ENCODE results near the gene STK39. TPM values are rescaled to one million over a fixed set of nuclear protein-coding genes. Genes with fewer than 3 reads are reported as not detected.

STK39 gene
- total and polyA plus RNA-seq, 9 donors, result 15.2 to 23.2 (median 18.5) TPM

DNA sequence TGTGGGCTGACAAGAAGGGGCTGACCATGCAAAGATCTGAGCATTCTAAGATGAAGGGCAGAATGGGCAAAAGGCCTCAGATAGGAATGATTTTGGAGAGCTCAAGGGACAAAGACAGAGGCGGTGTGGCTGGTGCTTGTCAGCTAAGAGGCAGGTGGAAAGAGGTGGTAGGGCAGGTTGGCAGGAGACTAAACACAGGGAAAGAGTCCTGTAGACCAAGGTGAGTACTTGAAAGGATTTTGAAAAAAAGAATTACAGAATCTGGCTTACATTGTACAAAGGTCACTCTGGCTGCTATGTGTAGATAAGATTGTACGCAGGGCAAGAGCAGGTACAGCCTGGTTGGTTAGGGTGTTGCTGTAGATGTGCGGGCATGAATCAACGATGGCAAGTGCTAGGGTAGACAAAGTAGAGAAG is 50.6 kb downstream of the STK39 start:
- DNase-seq, result no peak
- 100% methylated on average over 4 of the region's 4 CpGs for WGBS (ENCODE audit: insufficient coverage)
- no peak overlapping the region for H3K27ac ChIP-seq (ENCODE audit: low read length)
- no peaks in the 10 kb centered on the region for H3K27me3 ChIP-seq (ENCODE audit: control insufficient read depth, insufficient read depth, low read length)
- no peaks in the 10 kb centered on the region for H3K9me3 ChIP-seq (replicated peaks; ENCODE audit: control insufficient read depth, low read depth, low read length)
- H3K4me1 ChIP-seq (ENCODE audit: control insufficient read depth, insufficient read depth, low read length), result peaks cover 12% of the 10 kb centered on the region
- no peak overlapping the region for H3K4me3 ChIP-seq (ENCODE audit: low read length)
- H3K36me3 ChIP-seq (ENCODE audit: control insufficient read depth, insufficient read depth, low read length), result no peaks in the 10 kb centered on the region

DNA sequence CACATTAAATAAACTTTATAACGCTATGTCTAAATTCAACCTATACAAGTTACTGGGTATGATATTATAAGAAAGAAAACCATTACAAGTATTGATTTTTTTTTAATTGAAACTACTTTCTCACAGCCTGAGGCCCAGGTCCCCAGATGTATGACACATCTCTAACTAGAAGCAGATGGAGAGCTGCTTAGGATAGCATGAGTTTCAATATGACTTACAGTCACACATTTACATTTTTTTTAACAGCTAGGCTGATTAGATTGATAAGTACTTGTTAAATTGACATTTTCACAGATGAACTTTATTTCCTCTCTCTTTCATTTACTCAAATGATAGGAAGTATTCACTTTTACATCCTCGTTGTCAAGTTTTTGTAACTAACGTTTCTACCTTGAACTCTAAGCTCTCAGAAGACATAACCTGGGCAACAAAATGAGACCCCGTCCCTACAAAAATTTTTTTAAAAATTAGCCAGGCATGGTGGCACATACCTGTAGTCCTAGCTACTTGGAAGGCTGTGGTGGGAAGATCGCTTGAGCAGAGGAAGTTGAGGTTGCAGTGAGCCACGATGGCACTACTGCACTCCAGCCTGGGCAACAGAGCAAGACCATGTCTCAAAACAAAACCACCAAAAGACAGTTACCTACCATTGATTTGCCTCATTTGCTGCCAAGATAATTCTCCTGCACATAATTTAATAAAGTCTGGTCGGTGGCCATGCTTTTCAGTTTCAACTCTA is 52.4 kb downstream of the STK39 start:
- Histone ChIP-seq H3K4me3 (ENCODE audit: low read length) (no peak overlapping the region), H3K4me1 (ENCODE audit: control insufficient read depth, insufficient read depth, low read length) (peaks cover 13% of the 10 kb centered on the region)
- WGBS (ENCODE audit: insufficient coverage), result 100% methylated on average over 1 of the region's 7 CpGs

GRCh38 chr2:168192839-168193616 is 54.4 kb downstream of the STK39 start:
- H3K27me3 ChIP-seq (ENCODE audit: control insufficient read depth, insufficient read depth, low read length), result no peaks in the 10 kb centered on the region
- no peak overlapping the region for H3K27ac ChIP-seq (ENCODE audit: low read length)
- H3K4me3 ChIP-seq (ENCODE audit: low read length), result no peak overlapping the region
- H3K9me3 ChIP-seq (replicated peaks; ENCODE audit: control insufficient read depth, low read depth, low read length), result no peaks in the 10 kb centered on the region
- H3K36me3 ChIP-seq (ENCODE audit: control insufficient read depth, insufficient read depth, low read length), result no peaks in the 10 kb centered on the region
- no peak for DNase-seq
- peaks cover 13% of the 10 kb centered on the region for H3K4me1 ChIP-seq (ENCODE audit: control insufficient read depth, insufficient read depth, low read length)
- WGBS (ENCODE audit: insufficient coverage), result 33% methylated on average over 1 of the region's 3 CpGs

More for the DNA sequence above, 52.4 kb downstream of the STK39 start:
- H3K27ac ChIP-seq (ENCODE audit: low read length), result no peak overlapping the region
- no peaks in the 10 kb centered on the region for H3K9me3 ChIP-seq (replicated peaks; ENCODE audit: control insufficient read depth, low read depth, low read length)
- DNase-seq, result no peak
- no peaks in the 10 kb centered on the region for H3K36me3 ChIP-seq (ENCODE audit: control insufficient read depth, insufficient read depth, low read length)
- H3K27me3 ChIP-seq (ENCODE audit: control insufficient read depth, insufficient read depth, low read length), result no peaks in the 10 kb centered on the region

DNA sequence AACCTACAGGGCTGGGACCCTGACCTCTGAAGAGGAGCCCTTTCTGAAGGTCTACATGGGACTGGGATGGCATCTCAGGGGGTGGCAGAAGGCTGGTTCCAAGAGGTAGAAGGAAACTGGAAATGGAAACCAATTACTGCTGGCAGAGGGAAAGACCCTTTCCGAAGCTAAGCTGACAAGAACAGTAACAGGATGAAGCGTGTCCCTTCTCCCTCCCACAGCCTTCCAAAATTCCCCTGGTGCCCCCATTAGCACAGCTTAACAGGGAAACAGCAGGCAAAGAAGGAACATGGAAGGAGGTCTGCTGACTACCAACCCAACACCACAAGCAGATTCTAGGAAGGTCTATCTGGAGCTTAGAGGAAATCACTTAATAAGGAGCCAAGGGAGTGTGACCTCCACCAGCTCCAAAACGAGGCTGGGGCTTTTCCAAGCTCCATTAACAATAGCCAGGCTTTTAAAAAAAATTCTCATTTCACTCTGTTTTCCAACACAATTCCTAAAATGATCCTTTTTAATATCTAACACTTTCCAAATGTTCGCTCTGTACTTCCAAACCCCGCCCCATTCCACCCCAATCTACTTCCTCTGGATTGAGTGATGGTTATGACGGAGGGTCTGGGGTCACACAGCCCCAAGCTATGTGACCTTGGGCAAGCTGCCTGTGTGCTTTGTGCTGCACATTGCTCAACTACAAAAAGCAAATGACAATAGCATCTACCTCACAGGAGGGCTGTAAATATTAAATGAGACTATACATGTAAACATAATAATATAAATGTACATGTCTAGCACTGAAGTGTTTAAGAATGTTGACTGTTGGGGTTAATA is 55.2 kb downstream of the STK39 start:
- H3K4me3 ChIP-seq (ENCODE audit: low read length), result no peak overlapping the region
- H3K4me1 ChIP-seq (ENCODE audit: control insufficient read depth, insufficient read depth, low read length), result peaks cover 13% of the 10 kb centered on the region
- 50% methylated on average over 1 of the region's 6 CpGs for WGBS (ENCODE audit: insufficient coverage)
- H3K27me3 ChIP-seq (ENCODE audit: control insufficient read depth, insufficient read depth, low read length), result no peaks in the 10 kb centered on the region
- no peaks in the 10 kb centered on the region for H3K9me3 ChIP-seq (replicated peaks; ENCODE audit: control insufficient read depth, low read depth, low read length)
- no peak overlapping the region for H3K27ac ChIP-seq (ENCODE audit: low read length)
- DNase-seq, result peak; percentile 25
- H3K36me3 ChIP-seq (ENCODE audit: control insufficient read depth, insufficient read depth, low read length), result no peaks in the 10 kb centered on the region

- Histone ChIP-seq H3K4me3 (ENCODE audit: low read length) (no peak overlapping the region), H3K4me1 (ENCODE audit: control insufficient read depth, insufficient read depth, low read length) (peaks cover 13% of the 10 kb centered on the region), H3K9me3 (replicated peaks; ENCODE audit: control insufficient read depth, low read depth, low read length) (no peaks in the 10 kb centered on the region), H3K27me3 (ENCODE audit: control insufficient read depth, insufficient read depth, low read length) (no peaks in the 10 kb centered on the region), H3K36me3 (ENCODE audit: control insufficient read depth, insufficient read depth, low read length) (no peaks in the 10 kb centered on the region), H3K27ac (ENCODE audit: low read length) (no peak overlapping the region)
- WGBS (ENCODE audit: insufficient coverage), result 49% methylated on average over 4 of the region's 7 CpGs
- DNase-seq, result no peak
Measured at GRCh38 chr2:168190590-168191336, 56.6 kb downstream of the STK39 start.

GRCh38 chr2:168189835-168190569 is 57.4 kb downstream of the STK39 start:
- H3K9me3 ChIP-seq (replicated peaks; ENCODE audit: control insufficient read depth, low read depth, low read length), result no peaks in the 10 kb centered on the region
- H3K27ac ChIP-seq (ENCODE audit: low read length), result no peak overlapping the region
- no peaks in the 10 kb centered on the region for H3K36me3 ChIP-seq (ENCODE audit: control insufficient read depth, insufficient read depth, low read length)
- no peak for DNase-seq
- H3K27me3 ChIP-seq (ENCODE audit: control insufficient read depth, insufficient read depth, low read length), result no peaks in the 10 kb centered on the region
- whole genome bisulfite sequencing (ENCODE audit: insufficient coverage), result 87% methylated on average over 2 of the region's 9 CpGs
- peaks cover 13% of the 10 kb centered on the region for H3K4me1 ChIP-seq (ENCODE audit: control insufficient read depth, insufficient read depth, low read length)
- H3K4me3 ChIP-seq (ENCODE audit: low read length), result no peak overlapping the region

DNA sequence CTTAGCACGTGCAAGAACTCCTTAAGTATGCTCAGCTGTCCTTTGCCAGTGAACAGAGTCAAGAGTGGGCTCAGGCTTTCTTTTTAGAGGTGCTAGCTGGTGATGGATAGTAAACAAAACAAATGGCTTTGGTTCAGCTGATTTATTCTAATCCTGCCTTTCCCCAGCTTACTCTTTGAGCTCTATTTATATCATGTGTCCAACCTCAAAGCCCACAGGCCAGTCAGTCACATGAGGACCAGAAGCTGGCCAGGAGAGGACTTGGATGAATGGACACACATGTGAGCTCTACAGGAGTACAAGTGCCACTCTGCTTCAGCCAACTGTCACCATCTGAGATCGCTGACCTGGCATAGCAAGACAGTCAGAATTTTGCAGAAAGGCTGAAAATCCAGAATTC is 59.4 kb downstream of the STK39 start:
- Histone ChIP-seq H3K36me3 (ENCODE audit: control insufficient read depth, insufficient read depth, low read length) (no peaks in the 10 kb centered on the region), H3K27ac (ENCODE audit: low read length) (no peak overlapping the region), H3K9me3 (replicated peaks; ENCODE audit: control insufficient read depth, low read depth, low read length) (no peaks in the 10 kb centered on the region), H3K27me3 (ENCODE audit: control insufficient read depth, insufficient read depth, low read length) (no peaks in the 10 kb centered on the region), H3K4me3 (ENCODE audit: low read length) (no peak overlapping the region), H3K4me1 (ENCODE audit: control insufficient read depth, insufficient read depth, low read length) (peaks cover 8% of the 10 kb centered on the region)
- WGBS (ENCODE audit: insufficient coverage), result no CpG with 5 or more reads among the region's 2 CpGs
- no peak for DNase-seq

GRCh38 chr2:168186452-168186851 is 60.9 kb downstream of the STK39 start:
- Histone ChIP-seq H3K27me3 (ENCODE audit: control insufficient read depth, insufficient read depth, low read length) (no peaks in the 10 kb centered on the region), H3K27ac (ENCODE audit: low read length) (no peak overlapping the region), H3K36me3 (ENCODE audit: control insufficient read depth, insufficient read depth, low read length) (no peaks in the 10 kb centered on the region), H3K4me1 (ENCODE audit: control insufficient read depth, insufficient read depth, low read length) (no peaks in the 10 kb centered on the region), H3K9me3 (replicated peaks; ENCODE audit: control insufficient read depth, low read depth, low read length) (no peaks in the 10 kb centered on the region), H3K4me3 (ENCODE audit: low read length) (no peak overlapping the region)
- DNase-seq, result no peak
- WGBS (ENCODE audit: insufficient coverage), result no CpG with 5 or more reads among the region's 2 CpGs

DNA sequence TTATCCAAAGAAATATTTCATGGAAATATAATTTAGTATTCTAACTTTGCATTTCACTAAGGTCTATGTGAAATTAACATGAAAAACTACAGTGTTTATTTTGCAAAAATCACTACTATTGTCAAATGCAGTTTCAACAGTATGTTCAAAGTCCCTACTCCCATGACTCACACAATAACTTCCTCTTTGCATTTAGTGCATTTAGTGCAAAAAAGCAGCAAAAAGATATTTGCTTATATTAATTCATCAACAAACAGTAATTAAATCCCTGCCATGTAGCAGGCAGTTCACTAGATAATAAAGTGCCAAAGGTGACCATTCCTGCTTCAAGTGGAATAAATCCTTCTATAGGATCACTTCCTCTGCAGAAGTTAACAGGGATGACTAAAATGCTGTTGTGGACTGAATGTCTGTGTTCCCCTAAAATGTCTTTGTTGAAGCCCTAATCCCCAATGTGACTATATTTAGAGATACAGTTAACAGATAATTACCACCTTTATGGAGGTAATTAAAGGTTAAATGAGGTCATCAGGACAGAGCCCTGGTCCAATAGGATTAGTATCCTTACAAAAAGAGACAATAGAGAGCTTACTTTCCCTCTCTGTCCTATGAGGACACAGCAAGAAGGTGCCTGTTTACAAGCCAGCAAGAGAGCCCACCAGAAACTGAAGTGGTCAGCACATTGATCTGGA is 61.7 kb downstream of the STK39 start:
- no peaks in the 10 kb centered on the region for H3K27me3 ChIP-seq (ENCODE audit: control insufficient read depth, insufficient read depth, low read length)
- no peaks in the 10 kb centered on the region for H3K4me1 ChIP-seq (ENCODE audit: control insufficient read depth, insufficient read depth, low read length)
- H3K9me3 ChIP-seq (replicated peaks; ENCODE audit: control insufficient read depth, low read depth, low read length), result no peaks in the 10 kb centered on the region
- no peak overlapping the region for H3K27ac ChIP-seq (ENCODE audit: low read length)
- H3K4me3 ChIP-seq (ENCODE audit: low read length), result no peak overlapping the region
- DNase-seq, result no peak
- H3K36me3 ChIP-seq (ENCODE audit: control insufficient read depth, insufficient read depth, low read length), result no peaks in the 10 kb centered on the region
